ENCODE measurements around the gene MRM3.
"Not testable (repeated sequence)": the region's sequence is repeated elsewhere in the genome, so short reads cannot be mapped to it uniquely, and the experiment has no call there.

Gene MRM3

GRCh38 chr17:751269-752001 is 30.7 kb upstream of the MRM3 start:
- TF ChIP-seq CTCF (conservative IDR thresholded peaks at IDR 0.05), result no peak
- no peak for TF ChIP-seq ZFX (IDR thresholded peaks at IDR 0.05)
- peak overlapping the region; percentile 98 for H3K27ac ChIP-seq

- TF ChIP-seq CTCF (conservative IDR thresholded peaks at IDR 0.05), result peak; percentile 95
- peak; percentile 83 for TF ChIP-seq ZFX (IDR thresholded peaks at IDR 0.05)
- peak within 1 kb of the TSS; percentile 98 for H3K27ac ChIP-seq
Observed at GRCh38 chr17:752002-752619, 30.0 kb upstream of the MRM3 start, which contains the start of gene GEMIN4. GEMIN4 (minus strand) TSS chr17:752264; CDS start chr17:752142, 122 bp downstream.

- TF ChIP-seq CTCF (conservative IDR thresholded peaks at IDR 0.05) (peak; percentile 50; the same call in 1 of the 2 replicates), ZFX (IDR thresholded peaks at IDR 0.05) (no peak)
- peak overlapping the region; percentile 98 for H3K27ac ChIP-seq
Observed at GRCh38 chr17:752620-753219, 29.4 kb upstream of the MRM3 start.

- H3K27ac ChIP-seq, result no peak overlapping the region
- TF ChIP-seq CTCF (conservative IDR thresholded peaks at IDR 0.05), result no peak
- TF ChIP-seq ZFX (IDR thresholded peaks at IDR 0.05), result no peak
Observed at GRCh38 chr17:753418-753817, 28.7 kb upstream of the MRM3 start.

- H3K27ac ChIP-seq, result not testable (repeated sequence)
Observed at GRCh38 chr17:755319-755961, 26.7 kb upstream of the MRM3 start.

GRCh38 chr17:756010-756567 is 26.1 kb upstream of the MRM3 start:
- not testable (repeated sequence) for H3K27ac ChIP-seq

GRCh38 chr17:759964-760363 is 22.2 kb upstream of the MRM3 start:
- H3K27ac ChIP-seq, result no peak overlapping the region
- TF ChIP-seq ZFX (IDR thresholded peaks at IDR 0.05) (no peak), CTCF (conservative IDR thresholded peaks at IDR 0.05) (no peak)

GRCh38 chr17:760371-760770 is 21.8 kb upstream of the MRM3 start:
- H3K27ac ChIP-seq, result no peak overlapping the region

More at GRCh38 chr17:760371-760770, 21.8 kb upstream of the MRM3 start:
- TF ChIP-seq ZFX (IDR thresholded peaks at IDR 0.05) (no peak), CTCF (conservative IDR thresholded peaks at IDR 0.05) (no peak)
